SU-DHL-6 (cell line): ENCODE data around the gene SORCS2.

Experiments used
- H2AFZ ChIP-seq: fragments of 200-600 bp; sonication (generic); 2 replicates; pipeline ENCODE4 v1.6.1; 2014; ENCODE audit warnings: low read depth, mild to moderate bottlenecking, moderate library complexity, mixed read lengths, antibody characterized with exemption, low read length; ENCODE audit not compliant: severe bottlenecking
- H3F3A ChIP-seq: fragments of 200-600 bp; shearing (Covaris generic); 2 replicates; pipeline ENCODE4 v1.6.0; 2016; ENCODE audit warnings: antibody characterized with exemption, mild to moderate bottlenecking; ENCODE audit not compliant: insufficient read depth
- H3K27ac ChIP-seq: fragments of 200-600 bp; sonication (generic); 2 replicates; pipeline ENCODE4 v1.5.1; 2016; ENCODE audit warnings: low read depth, mild to moderate bottlenecking, low read length, moderate library complexity, mixed read lengths
- H3K27me3 ChIP-seq: fragments of 200-600 bp; sonication (generic), shearing (Covaris generic); 2 replicates; pipeline ENCODE4 v1.6.0; 2014; ENCODE audit warnings: mild to moderate bottlenecking, low read length
- H3K36me3 ChIP-seq: fragments of 200-600 bp; sonication (generic); 2 replicates; pipeline ENCODE4 v1.6.1; 2014; ENCODE audit warnings: mild to moderate bottlenecking, low read length, mixed read lengths
- H3K4me2 ChIP-seq: fragments of 300-600, 200-600 bp; shearing (Covaris generic), sonication (generic); 2 replicates; pipeline ENCODE4 v1.6.0; 2014; ENCODE audit warnings: low read length, low read depth, mild to moderate bottlenecking; ENCODE audit not compliant: poor library complexity, severe bottlenecking
- H3K4me3 ChIP-seq: fragments of 200-600 bp; sonication (generic); 2 replicates; pipeline ENCODE4 v1.5.1; 2014; ENCODE audit warnings: antibody characterized with exemption, low read length, mild to moderate bottlenecking, mixed read lengths; ENCODE audit not compliant: insufficient read depth, poor library complexity, severe bottlenecking
- H3K79me2 ChIP-seq: fragments of 200-600 bp; sonication (generic); 2 replicates; pipeline ENCODE4 v1.6.1; 2014; ENCODE audit warnings: mild to moderate bottlenecking, low read length, moderate library complexity; ENCODE audit not compliant: insufficient read depth
- H3K9ac ChIP-seq: fragments of 200-600 bp; sonication (generic); 2 replicates; pipeline ENCODE4 v1.7.0; 2014; ENCODE audit warnings: mild to moderate bottlenecking, low read length
- H3K9me2 ChIP-seq: fragments of 200-600 bp; sonication (generic); replicated peaks from 2 replicates; pipeline ENCODE4 v1.6.1; 2014; ENCODE audit warnings: low read length; ENCODE audit not compliant: insufficient read depth
- H3K9me3 ChIP-seq: fragments of 200-600 bp; sonication (generic); 2 replicates; pipeline ENCODE4 v1.6.1; 2014; ENCODE audit warnings: low read length, mixed read lengths; ENCODE audit not compliant: insufficient read depth
- H4K20me1 ChIP-seq: fragments of 200-600 bp; sonication (generic); 2 replicates; pipeline ENCODE4 v1.6.1; 2014; ENCODE audit warnings: low read depth, mild to moderate bottlenecking, antibody characterized with exemption, low read length, moderate library complexity, mixed read lengths
- EZH2phosphoT487 ChIP-seq: fragments of 200-600 bp; sonication (generic), shearing (Covaris generic); conservative IDR thresholded peaks from 2 replicates; pipeline ENCODE4 v1.6.1; 2018; ENCODE audit warnings: mild to moderate bottlenecking, antibody characterized with exemption, low read length, moderate library complexity, mixed read lengths
- TF ChIP-seq, protein P1 (sequence below): fragments of 200-600 bp; sonication (generic); IDR thresholded peaks from one replicate; pipeline ENCODE4 v1.5.1; 2017; ENCODE audit warnings: antibody characterized with exemption, mild to moderate bottlenecking, low read length, moderate library complexity; ENCODE audit not compliant: insufficient read depth, poor library complexity, severe bottlenecking

The SORCS2 gene

DNA sequence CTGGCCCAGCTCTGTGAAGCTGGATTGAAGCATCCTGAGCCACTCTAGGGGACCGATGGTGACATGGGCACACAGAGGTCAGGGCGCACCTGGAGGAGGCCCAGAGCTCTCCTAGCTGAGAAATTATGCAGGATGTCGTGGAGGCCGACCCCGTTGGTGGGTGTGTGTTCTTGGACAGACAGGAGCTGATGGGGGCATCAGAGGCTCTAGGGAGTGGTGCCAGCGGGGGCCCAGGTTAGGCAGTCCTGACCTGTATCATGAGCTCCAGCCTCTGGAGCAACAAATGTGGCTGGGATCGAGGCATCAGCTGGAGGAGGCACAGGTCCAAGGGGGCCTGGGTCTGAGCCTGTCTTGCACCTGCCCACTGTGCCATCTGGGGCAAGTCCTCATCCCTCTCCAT is 367.0 kb downstream of the SORCS2 start:
- TF ChIP-seq EZH2phosphoT487: no peak
- TF ChIP-seq, protein P1, sequence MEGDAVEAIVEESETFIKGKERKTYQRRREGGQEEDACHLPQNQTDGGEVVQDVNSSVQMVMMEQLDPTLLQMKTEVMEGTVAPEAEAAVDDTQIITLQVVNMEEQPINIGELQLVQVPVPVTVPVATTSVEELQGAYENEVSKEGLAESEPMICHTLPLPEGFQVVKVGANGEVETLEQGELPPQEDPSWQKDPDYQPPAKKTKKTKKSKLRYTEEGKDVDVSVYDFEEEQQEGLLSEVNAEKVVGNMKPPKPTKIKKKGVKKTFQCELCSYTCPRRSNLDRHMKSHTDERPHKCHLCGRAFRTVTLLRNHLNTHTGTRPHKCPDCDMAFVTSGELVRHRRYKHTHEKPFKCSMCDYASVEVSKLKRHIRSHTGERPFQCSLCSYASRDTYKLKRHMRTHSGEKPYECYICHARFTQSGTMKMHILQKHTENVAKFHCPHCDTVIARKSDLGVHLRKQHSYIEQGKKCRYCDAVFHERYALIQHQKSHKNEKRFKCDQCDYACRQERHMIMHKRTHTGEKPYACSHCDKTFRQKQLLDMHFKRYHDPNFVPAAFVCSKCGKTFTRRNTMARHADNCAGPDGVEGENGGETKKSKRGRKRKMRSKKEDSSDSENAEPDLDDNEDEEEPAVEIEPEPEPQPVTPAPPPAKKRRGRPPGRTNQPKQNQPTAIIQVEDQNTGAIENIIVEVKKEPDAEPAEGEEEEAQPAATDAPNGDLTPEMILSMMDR: no peak

DNA sequence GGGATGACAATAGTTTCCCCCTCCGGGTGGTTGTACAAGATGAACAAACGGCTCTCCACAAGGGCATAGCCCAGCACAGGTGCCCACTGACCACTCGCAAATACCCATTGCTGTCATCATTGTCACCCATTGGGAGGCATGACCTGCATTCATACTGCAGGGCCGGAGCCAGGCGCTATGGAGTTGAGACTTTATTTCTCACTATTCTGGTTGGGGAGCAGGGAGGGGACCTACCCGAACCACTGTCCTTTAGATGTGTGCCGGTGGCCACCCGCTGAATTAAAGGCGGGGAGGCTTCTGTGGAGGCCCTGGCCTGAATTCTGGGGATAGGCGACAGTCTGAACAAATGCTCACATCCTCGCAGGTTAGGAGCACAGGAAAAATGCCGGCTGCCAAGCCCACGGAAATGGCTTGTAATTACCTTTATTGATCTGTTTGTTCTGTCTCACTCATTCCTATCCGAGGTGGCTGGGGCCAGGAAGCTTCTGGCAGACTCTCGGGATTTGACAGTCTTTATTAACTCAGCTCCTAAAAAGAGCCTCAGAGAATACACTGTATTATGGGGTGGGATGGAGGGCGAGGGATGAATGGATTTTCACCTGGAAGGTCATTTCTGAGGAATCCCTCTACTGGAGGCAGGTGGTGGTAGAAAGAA is 367.5 kb downstream of the SORCS2 start:
- Histone ChIP-seq H3F3A (no peaks in the 10 kb centered on the region), H3K4me2 (no peak overlapping the region), H3K79me2 (no peaks in the 10 kb centered on the region), H3K36me3 (no peaks in the 10 kb centered on the region), H3K27ac (no peak overlapping the region), H3K27me3 (no peaks in the 10 kb centered on the region), H3K4me3 (no peak overlapping the region), H2AFZ (no peak overlapping the region), H3K9me2 (no peaks in the 10 kb centered on the region), H4K20me1 (no peaks in the 10 kb centered on the region), H3K9ac (no peak overlapping the region), H3K9me3 (no peaks in the 10 kb centered on the region)
- TF ChIP-seq, protein P1: no peak
- TF ChIP-seq EZH2phosphoT487: no peak

More for the DNA sequence above, 367.0 kb downstream of the SORCS2 start:
- Histone ChIP-seq H3K4me3 (no peak overlapping the region), H3K79me2 (no peaks in the 10 kb centered on the region), H3K27ac (no peak overlapping the region), H2AFZ (no peak overlapping the region), H3K9ac (no peak overlapping the region), H4K20me1 (no peaks in the 10 kb centered on the region), H3F3A (no peaks in the 10 kb centered on the region), H3K4me2 (no peak overlapping the region), H3K9me2 (no peaks in the 10 kb centered on the region), H3K27me3 (no peaks in the 10 kb centered on the region), H3K36me3 (no peaks in the 10 kb centered on the region), H3K9me3 (no peaks in the 10 kb centered on the region)

DNA sequence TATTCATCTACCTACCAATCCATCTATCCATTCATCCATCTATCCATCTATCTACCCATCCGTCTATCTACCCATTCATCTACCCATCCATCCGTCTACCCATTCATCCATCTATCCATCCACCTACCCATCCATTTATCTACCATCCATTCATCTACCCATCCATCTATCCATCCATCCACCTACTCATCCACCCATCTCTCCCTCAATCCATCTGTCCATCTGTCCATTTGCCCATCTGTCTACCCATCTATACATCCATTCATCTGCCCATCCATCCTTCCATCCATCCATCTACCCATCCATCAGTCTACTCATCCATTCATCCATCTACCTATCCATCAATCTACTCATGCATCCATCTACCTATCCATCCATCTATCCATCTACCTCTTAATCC is 369.2 kb downstream of the SORCS2 start:
- H3F3A ChIP-seq: no peaks in the 10 kb centered on the region
- H4K20me1 ChIP-seq: no peaks in the 10 kb centered on the region
- no peak overlapping the region for H2AFZ ChIP-seq
- no peaks in the 10 kb centered on the region for H3K9me2 ChIP-seq
- H3K79me2 ChIP-seq: no peaks in the 10 kb centered on the region
- no peak overlapping the region for H3K4me3 ChIP-seq
- H3K27me3 ChIP-seq: no peaks in the 10 kb centered on the region
- H3K36me3 ChIP-seq: no peaks in the 10 kb centered on the region
- TF ChIP-seq, protein P1: no peak
- TF ChIP-seq EZH2phosphoT487: no peak
- H3K4me2 ChIP-seq: no peak overlapping the region
- H3K9ac ChIP-seq: no peak overlapping the region
- H3K27ac ChIP-seq: no peak overlapping the region
- H3K9me3 ChIP-seq: no peaks in the 10 kb centered on the region
